ENCODE results near the gene SNX11.

The SNX11 gene

DNA sequence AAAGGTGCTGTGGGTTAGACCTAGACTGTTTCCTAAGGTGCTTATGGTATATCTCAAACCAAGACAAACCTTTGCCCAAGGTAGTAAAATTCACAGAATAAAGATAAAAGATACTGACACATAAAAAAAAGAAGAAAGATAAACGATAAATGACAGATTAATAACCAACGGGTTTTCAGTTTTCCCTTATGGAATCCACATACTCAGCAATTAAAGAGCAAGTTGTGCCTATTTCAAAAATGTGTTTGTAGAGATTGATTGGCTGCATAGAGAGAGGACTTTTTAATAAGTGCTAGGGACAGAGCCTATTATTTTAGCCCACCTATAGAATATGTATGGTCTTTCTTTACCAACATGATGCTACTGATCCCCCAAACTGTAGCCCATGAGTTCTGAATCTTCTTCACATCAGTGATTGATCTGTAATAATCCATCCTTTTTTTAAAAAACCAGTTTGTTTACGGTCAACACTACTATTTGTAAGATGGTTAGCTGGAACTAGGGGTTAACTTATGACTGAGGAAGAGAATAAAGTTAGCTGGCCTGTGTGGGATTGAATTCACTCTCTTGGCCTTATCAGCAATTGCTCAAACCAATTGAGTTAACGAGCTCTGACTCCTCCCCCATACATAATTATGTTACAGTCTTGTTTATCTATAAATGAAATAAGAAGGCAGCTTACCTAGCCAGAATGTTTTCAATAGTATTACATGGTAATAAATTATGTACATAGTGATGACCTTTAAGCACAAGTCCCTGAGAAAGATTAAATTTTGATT lies 53.8 kb downstream of the SNX11 start:
- no peak for DNase-seq (ENCODE audit: low read depth in 2 of 2)

DNA sequence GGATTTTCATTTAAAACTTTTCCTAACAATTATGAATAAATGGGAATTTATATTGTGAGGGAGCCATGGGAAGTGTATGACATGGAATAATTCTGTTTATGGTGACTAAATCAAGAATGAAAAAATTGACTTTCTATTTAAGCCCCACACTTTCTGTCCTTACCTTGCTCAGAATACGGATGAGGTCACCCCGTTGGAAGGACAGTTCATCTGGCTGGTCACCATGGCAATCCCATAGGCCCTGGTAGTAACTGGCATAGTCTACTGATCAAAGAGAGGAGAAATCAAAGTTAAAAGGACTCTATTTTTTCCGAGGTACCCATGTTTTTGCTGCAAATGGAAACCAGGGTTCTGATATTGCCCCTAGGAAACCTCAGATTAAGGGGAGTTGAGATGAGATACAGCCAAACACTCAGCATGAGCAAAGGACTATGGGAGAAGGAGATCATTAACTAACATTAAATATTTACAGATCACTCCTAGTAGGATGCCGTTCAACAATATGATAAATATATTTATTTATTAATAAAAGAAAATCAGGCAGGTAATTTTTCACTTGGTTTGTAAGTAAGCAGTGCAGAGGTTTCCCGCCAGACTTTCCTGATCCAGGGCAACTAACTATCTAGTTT lies 54.9 kb downstream of the SNX11 start:
- no peak for DNase-seq (ENCODE audit: low read depth in 2 of 2)

DNA sequence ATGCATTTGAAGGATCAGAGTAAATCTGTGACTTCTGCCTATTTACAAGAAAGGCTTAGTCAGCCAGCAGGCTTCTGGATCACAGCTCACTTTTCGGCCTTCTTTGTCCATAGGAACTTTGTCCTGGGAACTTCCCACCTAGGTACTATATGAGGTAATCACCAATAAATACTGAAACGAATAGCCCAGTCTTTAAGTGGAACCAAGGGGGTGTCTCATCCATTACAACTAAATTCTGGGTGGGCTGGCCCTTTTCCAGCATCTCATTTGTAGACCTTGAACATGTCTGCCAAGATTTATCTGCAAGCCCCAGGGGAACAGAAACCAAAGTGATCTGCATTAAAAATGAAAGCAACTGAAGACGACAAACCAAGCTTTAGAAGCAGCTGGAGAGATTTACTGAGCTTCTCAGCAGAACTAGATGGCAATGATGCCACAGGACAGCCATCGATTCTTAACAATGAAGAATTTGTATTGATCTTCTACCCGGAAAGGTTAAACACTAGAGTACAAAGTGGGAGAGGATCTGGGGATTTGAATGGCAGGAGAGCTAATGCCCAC lies 55.5 kb downstream of the SNX11 start:
- DNase-seq (ENCODE audit: low read depth in 2 of 2): no peak

DNA sequence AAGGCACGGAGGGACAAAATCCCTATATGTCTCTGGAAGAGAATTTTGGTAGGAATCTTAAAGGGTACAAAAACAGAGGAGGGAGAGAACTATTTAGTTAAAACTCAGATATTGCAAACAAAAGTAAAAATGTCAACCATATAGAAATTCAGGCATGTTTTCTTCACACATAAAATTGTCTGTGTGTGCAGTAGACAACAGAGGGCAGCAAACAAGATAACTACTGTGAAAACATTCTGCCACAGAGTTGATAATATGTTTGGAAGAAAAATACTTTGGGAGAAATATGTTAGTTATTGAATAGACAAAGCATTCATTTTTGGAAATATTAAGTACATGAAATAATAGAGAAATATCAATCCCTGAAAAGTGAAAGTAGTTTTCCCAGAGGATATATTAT lies 56.2 kb downstream of the SNX11 start:
- no peak for DNase-seq (ENCODE audit: low read depth in 2 of 2)

DNA sequence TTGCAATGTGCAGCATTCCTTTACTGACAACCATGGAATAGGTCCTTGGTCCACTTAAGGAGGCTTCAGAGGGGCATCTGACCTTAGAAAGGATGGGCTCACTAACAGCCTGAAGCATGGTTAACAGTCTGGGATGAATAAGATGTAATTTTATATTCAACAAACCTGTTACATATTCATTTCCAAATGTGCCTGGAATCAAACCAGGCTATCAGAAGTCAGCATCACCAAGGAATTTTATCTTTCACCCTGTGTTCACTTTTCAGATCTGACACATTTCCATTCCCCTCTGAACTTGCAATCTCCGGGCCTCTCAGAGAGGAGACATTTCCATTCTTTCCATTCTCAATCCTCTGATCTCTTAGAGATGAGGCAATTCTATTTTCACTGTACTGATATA lies 62.4 kb downstream of the SNX11 start:
- DNase-seq (ENCODE audit: low read depth in 2 of 2): no peak

Data from stimulated activated CD8-positive, alpha-beta memory T cell treated with anti-CD3 and anti-CD28 coated beads, Interleukin-15, amount 100 ng/mL, for 48 hours (primary cell).